Body of pancreas (tissue), 4 donors: Measurements from ENCODE around the gene KIF3B. TPM values are rescaled to one million over a fixed set of nuclear protein-coding genes. Genes with fewer than 3 reads are reported as not detected.
"Not testable (repeated sequence)": the region's sequence is repeated elsewhere in the genome, so short reads cannot be mapped to it uniquely, and the experiment has no call there.

ENCODE experiments used
- ATAC-seq: fragments of 150-250 bp; one replicate; pipeline ENCODE4 v1.9.1; 2016
- DNase-seq, 4 donors: peaks; one replicate each; pipeline ENCODE4 v3.0.0-alpha.2; 2019
- H3K27ac ChIP-seq, 4 donors: fragments of 200-600 bp; sonication (generic); 1 replicate in 3 of 4; 2 replicates in 1 of 4; pipeline versions ENCODE4 v1.5.1 to v1.6.1; 2016 to 2019; ENCODE audit warnings: mild to moderate bottlenecking in 1 of 4, mixed read lengths in 1 of 4, moderate library complexity in 1 of 4
- H3K27me3 ChIP-seq, 2 donors: fragments of 200-600 bp; sonication (generic); one replicate each; pipeline ENCODE4 v1.6.0; 2016; ENCODE audit warnings: mild to moderate bottlenecking in 1 of 2
- H3K36me3 ChIP-seq, 2 donors: fragments of 200-600 bp; sonication (generic); replicated peaks in 1 of 2; 2 replicates each; pipeline ENCODE4 v1.5.1; 2016; ENCODE audit warnings: low read depth in 2 of 2; ENCODE audit not compliant: insufficient read depth in 1 of 2
- H3K4me1 ChIP-seq: fragments of 200-600 bp; sonication (generic); one replicate; pipeline ENCODE4 v1.6.0; 2016
- H3K4me3 ChIP-seq, 2 donors: fragments of 200-600 bp; sonication (generic); 1 replicate in 1 of 2; 2 replicates in 1 of 2; pipeline ENCODE4 v1.5.1; 2016 to 2019
- H3K9me3 ChIP-seq, 3 donors: fragments of 200-600 bp; sonication (generic); 1 replicate in 2 of 3; 2 replicates in 1 of 3; pipeline ENCODE4 v1.5.1; 2016
- CTCF ChIP-seq, 7 experiments: fragments of 450-650 bp in 4 of 7; fragments of 200-600 bp in 3 of 7; sonication (generic) in 3 of 7; IDR thresholded peaks; one replicate each; pipeline ENCODE4 v1.5.1; 2016 to 2019; ENCODE audit warnings: antibody characterized with exemption in 7 of 7
- POLR2A ChIP-seq, 3 donors: fragments of 450-650 bp; IDR thresholded peaks; one replicate each; pipeline ENCODE4 v1.6.1; 2016; ENCODE audit warnings: antibody characterized with exemption in 3 of 3, mild to moderate bottlenecking in 2 of 3
- WGBS, 2 donors: methylation state at CpG; one replicate each; pipeline ENCODE4 v1.1.5; 2017; 5-methylcytosine and 5-hydroxymethylcytosine counted together
- intact Hi-C: fragments of 100-400 bp; cut with DNase I; formaldehyde crosslinking; loops from one replicate; pipeline ENCODE4 v1.15.1; 2023
- total RNA-seq, 2 donors: library from RNA; depleted of rRNA; stranded (reverse); fragments of >200 nt; gene quantifications; one replicate each; pipeline ENCODE4 v1.1.0, GENCODE V29; 2016

The KIF3B gene
- total RNA-seq, 2 donors from 2014 or later: 23.1 to 28.3 TPM

GRCh38 chr20:32321390-32321789 is 43.9 kb downstream of the KIF3B start:
- ATAC-seq (no peak), DNase-seq (no peak)
- no peaks in the 10 kb centered on the region for H3K9me3 ChIP-seq
- peak overlapping the region in 2 of 4 donors; percentile 6 to 14 for H3K27ac ChIP-seq
- H3K4me3 ChIP-seq: no peak overlapping the region
- WGBS, 2 donors: 71 to 85% methylated on average over 1 of the region's 1 CpG
- intact Hi-C loops: no loop called here
- H3K36me3 ChIP-seq: peaks cover 0 to 3% of the 10 kb centered on the region in 2 donors
- TF ChIP-seq CTCF (IDR thresholded peaks at IDR 0.05): no peak
- TF ChIP-seq POLR2A (IDR thresholded peaks at IDR 0.05): no peak
- no peaks in the 10 kb centered on the region for H3K27me3 ChIP-seq
- H3K4me1 ChIP-seq: peaks cover 45% of the 10 kb centered on the region

GRCh38 chr20:32322260-32322659 is 44.8 kb downstream of the KIF3B start:
- H3K27ac ChIP-seq, H3K36me3 ChIP-seq, ATAC-seq, intact Hi-C loops, H3K9me3 ChIP-seq, H3K27me3 ChIP-seq, H3K4me3 ChIP-seq: not testable (repeated sequence)
- WGBS, 2 donors: 97% methylated on average over 12 of the region's 12 CpGs
- peak in 2 of 4 donors; percentile 25 to 43 for DNase-seq
- H3K4me1 ChIP-seq: peaks cover 45% of the 10 kb centered on the region

GRCh38 chr20:32323761-32324160 is 46.3 kb downstream of the KIF3B start:
- H3K27ac ChIP-seq: peak overlapping the region in 1 of 4 donors; percentile 22
- 89 to 92% methylated on average over 5 of the region's 5 CpGs for WGBS, 2 donors
- H3K4me3 ChIP-seq, DNase-seq, H3K9me3 ChIP-seq, H3K27me3 ChIP-seq, ATAC-seq, intact Hi-C loops, H3K36me3 ChIP-seq: not testable (repeated sequence)
- H3K4me1 ChIP-seq: peaks cover 39% of the 10 kb centered on the region

GRCh38 chr20:32325706-32326503 is 48.5 kb downstream of the KIF3B start:
- no peaks in the 10 kb centered on the region for H3K27me3 ChIP-seq
- H3K4me1 ChIP-seq: peaks cover 60% of the 10 kb centered on the region
- H3K36me3 ChIP-seq: no peaks in the 10 kb centered on the region
- DNase-seq (peak; percentile 55 to 74 (median 67)), ATAC-seq (peak; percentile 89)
- no peak overlapping the region for H3K4me3 ChIP-seq
- H3K9me3 ChIP-seq: no peaks in the 10 kb centered on the region
- H3K27ac ChIP-seq: peak overlapping the region; percentile 56 to 87 (median 70)
- intact Hi-C loops: no loop called here
- TF ChIP-seq CTCF (IDR thresholded peaks at IDR 0.05) (no peak), POLR2A (IDR thresholded peaks at IDR 0.05) (no peak)
- 42 to 48% methylated on average over 6 of the region's 6 CpGs for WGBS, 2 donors

- H3K4me3 ChIP-seq: no peak overlapping the region
- H3K9me3 ChIP-seq: no peaks in the 10 kb centered on the region
- DNase-seq (no peak), ATAC-seq (no peak)
- peaks cover 0 to 2% of the 10 kb centered on the region in 2 donors for H3K36me3 ChIP-seq
- no peak for TF ChIP-seq POLR2A (IDR thresholded peaks at IDR 0.05)
- TF ChIP-seq CTCF (IDR thresholded peaks at IDR 0.05): no peak
- H3K4me1 ChIP-seq: peaks cover 66% of the 10 kb centered on the region
- H3K27ac ChIP-seq: peak overlapping the region; percentile 56 to 87 (median 70)
- H3K27me3 ChIP-seq: no peaks in the 10 kb centered on the region
- intact Hi-C loops: no loop called here
- WGBS, 2 donors: 13 to 15% methylated on average over 1 of the region's 1 CpG
Observed at GRCh38 chr20:32326504-32326845, 49.0 kb downstream of the KIF3B start.
